HEK293T (cell line): ENCODE results near the gene RSPH9.

Experiments used
- CTCF ChIA-PET: fragments of 350-600 bp; formaldehyde crosslinking; extraction: SDS; loops from one replicate; lab custom pipeline; 2021; ENCODE audit warnings: antibody characterized with exemption, inconsistent platforms; lab: Yijun Ruan, JAX
- POLR2A ChIA-PET: fragments of 350-600 bp; formaldehyde crosslinking; extraction: SDS; loops from one replicate; lab custom pipeline; 2020; ENCODE audit warnings: antibody characterized with exemption, inconsistent platforms; lab: Yijun Ruan, JAX
- DNase-seq: peaks from one replicate; pipeline ENCODE4 v3.0.0; 2012; ENCODE audit warnings: mixed read lengths; ENCODE audit errors: extremely low spot score
- ARNT ChIP-seq: fragments of 450-650 bp; IDR thresholded peaks from 2 replicates; pipeline ENCODE4 v1.6.1; 2017; ENCODE audit warnings: mild to moderate bottlenecking
- BHLHE40 ChIP-seq: fragments of 450-650 bp; IDR thresholded peaks from 2 replicates; pipeline ENCODE4 v1.6.1; 2016; ENCODE audit warnings: mild to moderate bottlenecking, moderate library complexity, borderline replicate concordance
- CTBP1 ChIP-seq: fragments of 450-650 bp; IDR thresholded peaks from 2 replicates; pipeline ENCODE4 v1.6.1; 2016; ENCODE audit warnings: borderline replicate concordance
- ELF4 ChIP-seq: fragments of 450-650 bp; IDR thresholded peaks from 2 replicates; pipeline ENCODE4 v1.6.1; 2017; ENCODE audit warnings: antibody characterized with exemption
- FOXA1 ChIP-seq: fragments of 450-650 bp; IDR thresholded peaks from 2 replicates; pipeline ENCODE4 v1.6.1; 2016; ENCODE audit warnings: mild to moderate bottlenecking
- FOXK2 ChIP-seq: fragments of 450-650 bp; IDR thresholded peaks from 2 replicates; pipeline ENCODE4 v1.6.1; 2016; ENCODE audit warnings: mild to moderate bottlenecking
- FOXM1 ChIP-seq: fragments of 450-650 bp; IDR thresholded peaks from 2 replicates; pipeline ENCODE4 v1.6.1; 2017; ENCODE audit warnings: mild to moderate bottlenecking, borderline replicate concordance
- HDGF ChIP-seq: fragments of 450-650 bp; IDR thresholded peaks from 2 replicates; pipeline ENCODE4 v1.6.1; 2017; ENCODE audit warnings: antibody characterized with exemption, borderline replicate concordance
- L3MBTL2 ChIP-seq: fragments of 450-650 bp; conservative IDR thresholded peaks from 2 replicates; pipeline ENCODE4 v1.6.1; 2016; ENCODE audit warnings: mild to moderate bottlenecking
- LEF1 ChIP-seq: fragments of 450-650 bp; IDR thresholded peaks from 2 replicates; pipeline ENCODE4 v1.6.1; 2017; ENCODE audit warnings: mild to moderate bottlenecking, borderline replicate concordance
- NFRKB ChIP-seq: fragments of 450-650 bp; IDR thresholded peaks from 2 replicates; pipeline ENCODE4 v1.6.1; 2016; ENCODE audit warnings: mild to moderate bottlenecking, moderate library complexity
- PKNOX1 ChIP-seq: fragments of 450-650 bp; IDR thresholded peaks from 2 replicates; pipeline ENCODE4 v1.6.1; 2016
- SP1 ChIP-seq: fragments of 450-650 bp; IDR thresholded peaks from 2 replicates; pipeline ENCODE4 v1.6.1; 2017
- SUZ12 ChIP-seq: fragments of 450-650 bp; IDR thresholded peaks from 2 replicates; pipeline ENCODE4 v1.6.1; 2016; ENCODE audit warnings: mild to moderate bottlenecking
- TARDBP ChIP-seq: fragments of 450-650 bp; IDR thresholded peaks from 2 replicates; pipeline ENCODE4 v1.6.1; 2016
- ZNF384 ChIP-seq: fragments of 450-650 bp; IDR thresholded peaks from 2 replicates; pipeline ENCODE4 v1.6.1; 2016

The RSPH9 gene

GRCh38 chr6:43709654-43710303 lies 64.9 kb downstream of the RSPH9 start:
- DNase-seq = no peak
- POLR2A ChIA-PET = interaction anchor here (0.7 kb wide), 1 partner anchor 80 kb away, joined by 4 read pairs; no protein-coding TSS in a partner anchor
- TF ChIP-seq FOXK2 (no peak), SP1 (no peak), FOXA1 (no peak), FOXM1 (no peak), PKNOX1 (no peak), ARNT (no peak), CTBP1 (no peak), L3MBTL2 (no peak), NFRKB (no peak), BHLHE40 (no peak), SUZ12 (no peak), ELF4 (no peak), TARDBP (no peak), HDGF (no peak), ZNF384 (no peak)
- CTCF ChIA-PET = interaction anchor here (0.6 to 0.7 kb wide), 2 partner anchors 108 to 376 kb away, joined by 4 to 5 read pairs; no protein-coding TSS in a partner anchor

GRCh38 chr6:43710576-43710975 lies 65.7 kb downstream of the RSPH9 start:
- CTCF ChIA-PET = no interaction called here
- TF ChIP-seq ARNT = no peak
- no peak for TF ChIP-seq HDGF
- no peak for TF ChIP-seq SP1
- TF ChIP-seq TARDBP = no peak
- no peak for TF ChIP-seq FOXK2
- TF ChIP-seq NFRKB = no peak
- no peak for TF ChIP-seq ELF4
- TF ChIP-seq ZNF384 = no peak
- no peak for TF ChIP-seq LEF1
- TF ChIP-seq CTBP1 = no peak
- TF ChIP-seq PKNOX1 = no peak
- TF ChIP-seq BHLHE40 = no peak
- TF ChIP-seq FOXA1 = no peak
- no peak for TF ChIP-seq FOXM1
- no peak for DNase-seq
- POLR2A ChIA-PET = no interaction called here

- TF ChIP-seq LEF1 (no peak), ZNF384 (no peak), ARNT (no peak), FOXM1 (no peak), NFRKB (no peak), FOXA1 (no peak), SUZ12 (no peak), TARDBP (no peak), HDGF (no peak), L3MBTL2 (no peak), FOXK2 (no peak), PKNOX1 (no peak)
- DNase-seq = no peak
- POLR2A ChIA-PET = no interaction called here
- CTCF ChIA-PET = interaction anchor here (0.5 kb wide), 1 partner anchor 534 kb away, joined by 3 read pairs; the partner anchor contains the start of gene HSP90AB1
Observed at GRCh38 chr6:43712579-43712978, 67.7 kb downstream of the RSPH9 start.

GRCh38 chr6:43713643-43714310 lies 68.9 kb downstream of the RSPH9 start:
- no peak for TF ChIP-seq L3MBTL2
- TF ChIP-seq HDGF = no peak
- TF ChIP-seq NFRKB = no peak
- no peak for TF ChIP-seq TARDBP
- TF ChIP-seq ELF4 = no peak
- no peak for TF ChIP-seq BHLHE40
- TF ChIP-seq SUZ12 = no peak
- TF ChIP-seq ARNT = no peak
- TF ChIP-seq FOXK2 = no peak
- TF ChIP-seq PKNOX1 = no peak
- no peak for TF ChIP-seq FOXM1
- no peak for TF ChIP-seq ZNF384
- TF ChIP-seq LEF1 = no peak
- no peak for TF ChIP-seq SP1
- ChIA-PET POLR2A (no interaction called here), CTCF (interaction anchor here (1.0 kb wide), 1 partner anchor 47 kb away, joined by 3 read pairs; no protein-coding TSS in a partner anchor)
- no peak for DNase-seq
